ENCODE data around the gene MZT2B. TPM values are rescaled to one million over a fixed set of nuclear protein-coding genes. Genes with fewer than 3 reads are reported as not detected.
"Not testable (repeated sequence)": the region's sequence is repeated elsewhere in the genome, so short reads cannot be mapped to it uniquely, and the experiment has no call there.

Gene MZT2B
- total RNA-seq, 4 donors from 2014 or later: 127 to 189 (median 149) TPM

- intact Hi-C loops (cut with DNase I; ENCODE audit: low total_unique reads): no loop called here
- no peak for DNase-seq (ENCODE audit: low spot score in 2 of 2)
- no peak for TF ChIP-seq POLR2A (IDR thresholded peaks at IDR 0.05)
- no peak for TF ChIP-seq CTCF (IDR thresholded peaks at IDR 0.05)
- WGBS, 2 donors: 96 to 97% methylated on average over 20 to 21 of the region's 29 CpGs
- H3K4me3 ChIP-seq (ENCODE audit: low read depth, poor library complexity, severe bottlenecking): no peak overlapping the region
Measured at GRCh38 chr2:130154773-130155765, 27.0 kb upstream of the MZT2B start.

GRCh38 chr2:130155956-130156623 is 26.0 kb upstream of the MZT2B start:
- DNase-seq (ENCODE audit: low spot score in 2 of 2); H3K4me3 ChIP-seq (ENCODE audit: low read depth, poor library complexity, severe bottlenecking); intact Hi-C loops (cut with DNase I; ENCODE audit: low total_unique reads): not testable (repeated sequence)
- WGBS, 2 donors: 64% methylated on average over 15 of the region's 16 CpGs; no CpG with 5 or more reads in 1 of the 2 donors

- H3K4me3 ChIP-seq (ENCODE audit: low read depth, poor library complexity, severe bottlenecking): no peak overlapping the region
- TF ChIP-seq POLR2A (IDR thresholded peaks at IDR 0.05) (no peak), CTCF (IDR thresholded peaks at IDR 0.05) (no peak)
- intact Hi-C loops (cut with DNase I; ENCODE audit: low total_unique reads): no loop called here
- WGBS, 2 donors: 93 to 95% methylated on average over 9 of the region's 9 CpGs
- DNase-seq (ENCODE audit: low spot score in 2 of 2): no peak
Measured at GRCh38 chr2:130156624-130157004, 25.4 kb upstream of the MZT2B start.

- 80 to 82% methylated on average over 5 to 8 of the region's 12 CpGs for WGBS, 2 donors
- intact Hi-C loops (cut with DNase I; ENCODE audit: low total_unique reads); H3K4me3 ChIP-seq (ENCODE audit: low read depth, poor library complexity, severe bottlenecking); DNase-seq (ENCODE audit: low spot score in 2 of 2): not testable (repeated sequence)
Measured at GRCh38 chr2:130157354-130157753, 24.7 kb upstream of the MZT2B start.

- intact Hi-C loops (cut with DNase I; ENCODE audit: low total_unique reads); H3K4me3 ChIP-seq (ENCODE audit: low read depth, poor library complexity, severe bottlenecking); DNase-seq (ENCODE audit: low spot score in 2 of 2): not testable (repeated sequence)
- 76 to 92% methylated on average over 13 of the region's 13 CpGs for WGBS, 2 donors
Measured at GRCh38 chr2:130157825-130158514, 24.1 kb upstream of the MZT2B start.

- no peak overlapping the region for H3K4me3 ChIP-seq (ENCODE audit: low read depth, poor library complexity, severe bottlenecking)
- intact Hi-C loops (cut with DNase I; ENCODE audit: low total_unique reads): no loop called here
- no peak for DNase-seq (ENCODE audit: low spot score in 2 of 2)
- 90 to 91% methylated on average over 9 of the region's 9 CpGs for WGBS, 2 donors
- TF ChIP-seq CTCF (IDR thresholded peaks at IDR 0.05) (no peak), POLR2A (IDR thresholded peaks at IDR 0.05) (no peak)
Measured at GRCh38 chr2:130158631-130159030, 23.4 kb upstream of the MZT2B start.

GRCh38 chr2:130159376-130159775 is 22.7 kb upstream of the MZT2B start:
- DNase-seq (ENCODE audit: low spot score in 2 of 2); intact Hi-C loops (cut with DNase I; ENCODE audit: low total_unique reads); H3K4me3 ChIP-seq (ENCODE audit: low read depth, poor library complexity, severe bottlenecking): not testable (repeated sequence)
- WGBS, 2 donors: 83 to 94% methylated on average over 4 of the region's 4 CpGs
